PC-9 (cell line): Measurements from ENCODE around the gene OSBPL10. TPM values are rescaled to one million over a fixed set of nuclear protein-coding genes. Genes with fewer than 3 reads are reported as not detected.

Source experiments
- BruUV-seq: library from RNA; stranded (reverse); fragments of 400-500 nt; replicated peaks from 2 replicates; lab custom pipeline; 2021; lab: Mats Ljungman, UMichigan
- CTCF ChIA-PET: fragments of 300-600 bp; sonication (Branson Sonifier 250); formaldehyde crosslinking; loops from one replicate; lab custom pipeline; 2022; ENCODE audit warnings: antibody characterized with exemption; lab: Charles Lee
- POLR2A ChIA-PET: fragments of 300-600 bp; sonication (Branson Sonifier 250); formaldehyde crosslinking; loops from one replicate; lab custom pipeline; 2022; ENCODE audit warnings: antibody characterized with exemption; ENCODE audit not compliant: unreplicated experiment; lab: Charles Lee
- DNase-seq, 2 experiments: peaks; one replicate each; pipeline versions ENCODE4 v3.0.0 to v3.0.0-alpha.2; 2015 to 2022; ENCODE audit warnings: mixed read lengths in 1 of 2
- H2AFZ ChIP-seq: fragments of 200-600 bp; sonication (generic); 2 replicates; pipeline ENCODE4 v1.8.1; 2017; ENCODE audit warnings: antibody characterized with exemption
- H3F3A ChIP-seq: fragments of 200-600 bp; sonication (generic); 2 replicates; pipeline ENCODE4 v1.8.1; 2017; ENCODE audit warnings: antibody characterized with exemption, mild to moderate bottlenecking, low read depth; ENCODE audit not compliant: insufficient read depth
- H3K27ac ChIP-seq: fragments of 200-600 bp; sonication (generic); 2 replicates; pipeline ENCODE4 v1.6.1; 2016; ENCODE audit warnings: mixed run types
- H3K27me3 ChIP-seq: fragments of 200-600 bp; sonication (generic); 2 replicates; pipeline ENCODE4 v1.6.1; 2016; ENCODE audit warnings: low read depth, mixed run types; ENCODE audit not compliant: insufficient read depth
- H3K36me3 ChIP-seq: fragments of 200-600 bp; sonication (generic); 2 replicates; pipeline ENCODE4 v1.6.1; 2016; ENCODE audit warnings: low read depth, mixed run types
- H3K4me1 ChIP-seq: fragments of 200-600 bp; sonication (generic); replicated peaks from 2 replicates; pipeline ENCODE4 v1.6.1; 2016; ENCODE audit warnings: mixed run types; ENCODE audit not compliant: insufficient read depth
- H3K4me2 ChIP-seq: fragments of 200-600 bp; sonication (generic); 2 replicates; pipeline ENCODE4 v1.6.1; 2017; ENCODE audit warnings: mixed run types
- H3K4me3 ChIP-seq: fragments of 200-600 bp; sonication (generic); 2 replicates; pipeline ENCODE4 v1.6.1; 2016; ENCODE audit warnings: mixed run types
- H3K79me2 ChIP-seq: fragments of 200-600 bp; sonication (generic); 2 replicates; pipeline ENCODE4 v1.6.1; 2017; ENCODE audit warnings: low read depth, mixed run types
- H3K9me2 ChIP-seq: fragments of 200-600 bp; sonication (generic); 2 replicates; pipeline ENCODE4 v1.8.1; 2017; ENCODE audit warnings: mild to moderate bottlenecking; ENCODE audit not compliant: insufficient read depth
- H3K9me3 ChIP-seq: fragments of 200-600 bp; sonication (generic); 2 replicates; pipeline ENCODE4 v1.8.1; 2016; ENCODE audit warnings: low read depth; ENCODE audit not compliant: insufficient read depth
- H4K20me1 ChIP-seq: fragments of 200-600 bp; sonication (generic); 2 replicates; pipeline ENCODE4 v1.8.1; 2017; ENCODE audit not compliant: insufficient read depth
- CTCF ChIP-seq: fragments of 200-600 bp; sonication (generic); conservative IDR thresholded peaks from 2 replicates; pipeline ENCODE4 v1.6.1; 2017; ENCODE audit warnings: mixed run types, antibody characterized with exemption, mild to moderate bottlenecking, moderate library complexity
- EZH2 ChIP-seq: fragments of 200-600 bp; sonication (generic); IDR thresholded peaks from 2 replicates; pipeline ENCODE4 v1.8.0; 2017; ENCODE audit warnings: antibody characterized with exemption, low read depth
- intact Hi-C: fragments of 100-400 bp; cut with micrococcal nuclease; formaldehyde crosslinking; loops from one replicate; pipeline ENCODE4 v1.10.0; 2022; ENCODE audit not compliant: unreplicated experiment
- total RNA-seq: library from RNA; stranded (reverse); gene quantifications from 2 replicates; pipeline ENCODE4 v1.2.3, GENCODE V29; 2021

Gene OSBPL10
- total RNA-seq, 1 experiment from 2014 or later = 42.0 TPM

- intact Hi-C loops = no loop called here
- Histone ChIP-seq H3F3A (no peaks in the 10 kb centered on the region), H3K4me3 (no peak overlapping the region), H4K20me1 (no peaks in the 10 kb centered on the region), H3K4me1 (no peaks in the 10 kb centered on the region), H3K4me2 (no peak overlapping the region), H3K79me2 (no peaks in the 10 kb centered on the region), H3K36me3 (no peaks in the 10 kb centered on the region), H3K9me3 (no peaks in the 10 kb centered on the region), H3K27me3 (no peaks in the 10 kb centered on the region), H2AFZ (no peak overlapping the region), H3K27ac (no peak overlapping the region), H3K9me2 (no peaks in the 10 kb centered on the region)
- POLR2A ChIA-PET = interaction anchor here (0.7 kb wide), 1 partner anchor 43 kb away, joined by 3 read pairs; no protein-coding TSS in a partner anchor
- DNase-seq = no peak
- TF ChIP-seq CTCF (no peak), EZH2 (no peak)
- CTCF ChIA-PET = no interaction called here
- BruUV-seq = no TSS peak
Observed at GRCh38 chr3:31723701-31724100, 257.4 kb downstream of the OSBPL10 start.

GRCh38 chr3:31721676-31722075 lies 259.4 kb downstream of the OSBPL10 start:
- H3K27ac ChIP-seq = no peak overlapping the region
- BruUV-seq = no TSS peak
- ChIA-PET CTCF (interaction anchor here (0.7 kb wide), 1 partner anchor 1149 kb away, joined by 5 read pairs; no protein-coding TSS in a partner anchor), POLR2A (no interaction called here)
- no peaks in the 10 kb centered on the region for H3F3A ChIP-seq
- intact Hi-C loops = no loop called here
- no peak overlapping the region for H3K4me2 ChIP-seq
- no peaks in the 10 kb centered on the region for H3K27me3 ChIP-seq
- H2AFZ ChIP-seq = no peak overlapping the region
- H4K20me1 ChIP-seq = no peaks in the 10 kb centered on the region
- H3K36me3 ChIP-seq = no peaks in the 10 kb centered on the region
- H3K4me1 ChIP-seq = no peaks in the 10 kb centered on the region
- no peak overlapping the region for H3K4me3 ChIP-seq
- H3K79me2 ChIP-seq = no peaks in the 10 kb centered on the region
- no peaks in the 10 kb centered on the region for H3K9me2 ChIP-seq
- H3K9me3 ChIP-seq = no peaks in the 10 kb centered on the region
- TF ChIP-seq EZH2 (no peak), CTCF (no peak)
- no peak for DNase-seq

- TF ChIP-seq CTCF = no peak
- TF ChIP-seq EZH2 = no peak
- no peaks in the 10 kb centered on the region for H3F3A ChIP-seq
- POLR2A ChIA-PET = interaction anchor here (0.6 to 0.7 kb wide), 2 partner anchors 72 to 331 kb away, joined by 3 to 7 read pairs; no protein-coding TSS in a partner anchor
- no peaks in the 10 kb centered on the region for H4K20me1 ChIP-seq
- no peak overlapping the region for H3K4me2 ChIP-seq
- H3K9me2 ChIP-seq = no peaks in the 10 kb centered on the region
- H3K36me3 ChIP-seq = no peaks in the 10 kb centered on the region
- DNase-seq = no peak
- no TSS peak for BruUV-seq
- H3K27ac ChIP-seq = no peak overlapping the region
- H3K4me3 ChIP-seq = no peak overlapping the region
- CTCF ChIA-PET = no interaction called here
- H3K9me3 ChIP-seq = no peaks in the 10 kb centered on the region
- H3K27me3 ChIP-seq = no peaks in the 10 kb centered on the region
- intact Hi-C loops = no loop called here
- no peak overlapping the region for H2AFZ ChIP-seq
- H3K79me2 ChIP-seq = no peaks in the 10 kb centered on the region
- H3K4me1 ChIP-seq = no peaks in the 10 kb centered on the region
Observed at GRCh38 chr3:31714495-31715280, 266.4 kb downstream of the OSBPL10 start.
